LNCaP clone FGC (cell line): Measurements from ENCODE around the gene THUMPD3.

ENCODE experiments used
- DNase-seq: peaks from one replicate; pipeline ENCODE4 v3.0.0-alpha.2; 2011; ENCODE audit warnings: low read depth
- H3K4me3 ChIP-seq: 2 replicates; pipeline ENCODE4 v1.5.1; 2011; ENCODE audit warnings: mild to moderate bottlenecking, low read depth, low read length, control low read depth
- CTCF ChIP-seq: IDR thresholded peaks from 2 replicates; pipeline ENCODE4 v1.5.1; 2012; ENCODE audit warnings: mild to moderate bottlenecking; ENCODE audit not compliant: control insufficient read depth, insufficient read depth; ENCODE audit errors: extremely low read depth

The THUMPD3 gene

DNA sequence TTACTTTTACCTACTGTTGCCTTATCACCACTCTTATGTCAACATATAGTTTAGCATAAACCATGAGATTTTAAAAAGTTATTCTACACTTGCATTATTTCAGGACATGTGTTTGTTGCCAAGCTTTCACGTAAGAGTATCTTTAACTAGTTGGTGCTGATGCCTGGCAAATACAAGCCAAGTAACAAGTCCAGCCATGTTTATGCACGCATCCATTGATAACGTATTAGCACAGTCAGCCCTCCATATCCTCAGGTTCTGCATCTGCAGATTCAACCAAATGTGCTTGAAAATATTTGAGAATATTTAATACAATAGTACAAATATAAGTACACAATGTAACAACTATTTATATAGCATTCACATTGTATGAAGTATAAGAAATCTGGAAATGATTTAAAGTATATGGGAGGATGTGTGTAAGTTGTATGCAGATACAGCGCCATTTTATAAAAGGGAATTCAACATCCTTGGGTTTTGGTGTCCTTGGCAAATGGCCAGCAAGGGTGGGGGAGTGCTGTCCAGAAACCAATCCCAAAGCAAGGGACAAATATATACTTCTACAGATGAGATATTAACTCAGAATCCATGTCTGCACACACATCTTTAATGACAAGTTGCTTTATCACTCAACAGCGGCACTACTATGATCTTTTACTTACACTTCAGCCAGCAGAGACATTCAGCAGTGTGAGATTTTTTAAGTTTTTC, 25.9 kb downstream of the THUMPD3 start:
- H3K4me3 ChIP-seq, result no peak overlapping the region
- TF ChIP-seq CTCF, result no peak
- no peak for DNase-seq

DNA sequence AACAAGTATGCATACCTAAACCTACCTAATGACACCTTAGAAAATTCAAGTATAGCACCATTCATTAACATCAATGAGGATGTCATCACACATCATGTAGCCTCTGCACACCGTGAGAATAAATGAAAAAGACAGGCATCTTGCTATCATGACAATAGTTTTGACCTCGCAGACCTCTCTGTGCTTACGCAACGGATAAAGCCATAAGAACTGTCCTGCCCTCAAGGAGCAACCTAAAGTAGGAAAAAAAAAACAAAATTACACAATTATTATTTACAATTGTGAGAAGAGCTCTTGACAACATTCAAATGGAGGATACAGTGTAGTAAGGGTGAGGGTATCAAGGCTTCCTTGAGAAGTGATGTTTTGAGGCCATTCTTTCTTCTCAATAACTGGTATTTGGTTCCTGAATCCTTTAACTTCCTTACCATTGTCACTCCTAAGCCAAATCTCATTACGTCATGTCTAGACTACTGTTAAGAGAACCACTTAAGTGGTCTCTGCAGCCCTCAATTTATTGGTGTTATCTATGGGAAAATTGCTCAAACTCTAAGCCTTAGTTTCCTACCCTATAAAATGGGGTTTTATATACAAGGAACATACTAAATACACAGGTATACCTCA, 27.5 kb downstream of the THUMPD3 start:
- H3K4me3 ChIP-seq, result no peak overlapping the region
- TF ChIP-seq CTCF, result no peak
- no peak for DNase-seq

- no peak overlapping the region for H3K4me3 ChIP-seq
- DNase-seq, result no peak
- TF ChIP-seq CTCF, result no peak
Measured at GRCh38 chr3:9392041-9392440, 29.2 kb downstream of the THUMPD3 start.

- no peak for TF ChIP-seq CTCF
- H3K4me3 ChIP-seq, result peak overlapping the region; percentile 77
- no peak for DNase-seq
Measured at GRCh38 chr3:9395570-9396300, 32.9 kb downstream of the THUMPD3 start.

- no peak for TF ChIP-seq CTCF
- DNase-seq, result peak; percentile 92
- peak overlapping the region; percentile 77 for H3K4me3 ChIP-seq
Measured at GRCh38 chr3:9396301-9396631, 33.4 kb downstream of the THUMPD3 start.

DNA sequence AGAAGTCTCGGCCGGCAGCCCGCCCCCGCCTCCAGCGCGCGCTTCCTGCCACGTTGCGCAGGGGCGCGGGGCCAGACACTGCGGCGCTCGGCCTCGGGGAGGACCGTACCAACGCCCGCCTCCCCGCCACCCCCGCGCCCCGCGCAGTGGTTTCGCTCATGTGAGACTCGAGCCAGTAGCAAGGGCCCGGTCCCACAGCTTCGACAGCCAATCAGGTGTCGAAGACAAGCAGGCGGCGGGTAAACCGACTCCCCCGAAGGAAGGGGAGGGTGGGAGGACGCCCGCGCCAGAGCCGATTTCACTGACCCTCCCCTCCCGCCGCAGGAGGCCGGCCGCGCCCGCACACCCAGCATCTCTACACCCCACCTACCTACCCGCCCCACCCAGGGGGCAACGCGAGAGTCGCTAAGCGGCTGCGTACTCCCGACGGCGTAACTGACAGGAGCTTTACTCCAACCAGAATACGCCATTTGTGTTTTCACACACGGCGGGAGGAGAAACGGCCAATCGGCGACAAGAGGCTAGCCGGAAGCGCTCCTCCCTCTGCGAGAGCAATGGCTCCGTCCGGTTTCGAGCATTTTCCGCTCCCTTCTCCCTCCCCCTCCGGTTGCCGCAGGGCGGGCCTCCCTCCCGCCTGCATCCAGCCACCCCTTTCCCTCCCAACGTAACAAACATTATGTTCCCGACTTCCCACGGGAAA, 33.9 kb downstream of the THUMPD3 start:
- no peak for TF ChIP-seq CTCF
- peak; percentile 99 for DNase-seq
- H3K4me3 ChIP-seq, result peak overlapping the region; percentile 77
